ENCODE data around the gene GRM5. TPM values are rescaled to one million over a fixed set of nuclear protein-coding genes. Genes with fewer than 3 reads are reported as not detected.
"Not testable (repeated sequence)": the region's sequence is repeated elsewhere in the genome, so short reads cannot be mapped to it uniquely, and the experiment has no call there.

The GRM5 gene
- total RNA-seq, 2 donors from 2014 or later = not detected

GRCh38 chr11:88851547-88851946, 214.2 kb downstream of the GRM5 start:
- DNase-seq; ATAC-seq; intact Hi-C loops (cut with DNase I, micrococcal nuclease): not testable (repeated sequence)

GRCh38 chr11:88849773-88850172, 216.0 kb downstream of the GRM5 start:
- intact Hi-C loops (cut with DNase I, micrococcal nuclease); ATAC-seq: not testable (repeated sequence)

GRCh38 chr11:88849368-88849767, 216.4 kb downstream of the GRM5 start:
- DNase-seq (no peak), ATAC-seq (no peak)
- intact Hi-C loops (cut with DNase I, micrococcal nuclease) = no loop called here

More at GRCh38 chr11:88849773-88850172, 216.0 kb downstream of the GRM5 start:
- not testable (repeated sequence) for DNase-seq

GRCh38 chr11:88846266-88846665, 219.5 kb downstream of the GRM5 start:
- intact Hi-C loops (cut with DNase I, micrococcal nuclease); DNase-seq; ATAC-seq: not testable (repeated sequence)

- DNase-seq; ATAC-seq; intact Hi-C loops (cut with DNase I, micrococcal nuclease): not testable (repeated sequence)
Measured at GRCh38 chr11:88844941-88845340, 220.8 kb downstream of the GRM5 start.

GRCh38 chr11:88843766-88844426, 221.9 kb downstream of the GRM5 start:
- not testable (repeated sequence) for ATAC-seq, DNase-seq

GRCh38 chr11:88838139-88838538, 227.6 kb downstream of the GRM5 start:
- DNase-seq; ATAC-seq; intact Hi-C loops (cut with DNase I, micrococcal nuclease): not testable (repeated sequence)

More at GRCh38 chr11:88843766-88844426, 221.9 kb downstream of the GRM5 start:
- intact Hi-C loops (cut with DNase I, micrococcal nuclease) = not testable (repeated sequence)

- ATAC-seq; DNase-seq; intact Hi-C loops (cut with DNase I, micrococcal nuclease): not testable (repeated sequence)
Measured at GRCh38 chr11:88835709-88836108, 230.1 kb downstream of the GRM5 start.

GRCh38 chr11:88831303-88831890, 234.4 kb downstream of the GRM5 start:
- ATAC-seq (no peak), DNase-seq (no peak)
- intact Hi-C loops (cut with DNase I, micrococcal nuclease) = no loop called here

GRCh38 chr11:88827018-88827676, 238.6 kb downstream of the GRM5 start:
- intact Hi-C loops (cut with DNase I, micrococcal nuclease) = no loop called here
- ATAC-seq = no peak
- DNase-seq = no peak

GRCh38 chr11:88819616-88820015, 246.2 kb downstream of the GRM5 start:
- no peak for DNase-seq
- no peak for ATAC-seq
- intact Hi-C loops (cut with DNase I, micrococcal nuclease) = no loop called here

GRCh38 chr11:88818978-88819377, 246.8 kb downstream of the GRM5 start:
- intact Hi-C loops (cut with DNase I, micrococcal nuclease) = no loop called here
- no peak for ATAC-seq
- no peak for DNase-seq

GRCh38 chr11:88815505-88815904, 250.3 kb downstream of the GRM5 start:
- DNase-seq (no peak), ATAC-seq (no peak)
- intact Hi-C loops (cut with DNase I, micrococcal nuclease) = no loop called here

- intact Hi-C loops (cut with DNase I, micrococcal nuclease) = no loop called here
- ATAC-seq = no peak
- DNase-seq = no peak
Measured at GRCh38 chr11:88814076-88814475, 251.7 kb downstream of the GRM5 start.

GRCh38 chr11:88813233-88813915, 252.4 kb downstream of the GRM5 start:
- intact Hi-C loops (cut with DNase I, micrococcal nuclease) = no loop called here
- no peak for ATAC-seq
- no peak for DNase-seq

- intact Hi-C loops (cut with DNase I, micrococcal nuclease) = no loop called here
- DNase-seq (no peak), ATAC-seq (no peak)
Measured at GRCh38 chr11:88810420-88811097, 255.2 kb downstream of the GRM5 start.

- intact Hi-C loops (cut with DNase I, micrococcal nuclease) = no loop called here
- ATAC-seq (no peak), DNase-seq (no peak)
Measured at GRCh38 chr11:88809126-88809525, 256.7 kb downstream of the GRM5 start.

- DNase-seq = no peak
- no peak for ATAC-seq
- intact Hi-C loops (cut with DNase I, micrococcal nuclease) = no loop called here
Measured at GRCh38 chr11:88807349-88807748, 258.4 kb downstream of the GRM5 start.

GRCh38 chr11:88806410-88806809, 259.4 kb downstream of the GRM5 start:
- intact Hi-C loops (cut with DNase I, micrococcal nuclease) = no loop called here

More at GRCh38 chr11:88806410-88806809, 259.4 kb downstream of the GRM5 start:
- no peak for DNase-seq
- ATAC-seq = no peak
